Measurements from ENCODE around the gene LRCH3.

Gene LRCH3

GRCh38 chr3:197847866-197848401, 56.9 kb downstream of the LRCH3 start:
- no peak overlapping the region for H3K4me3 ChIP-seq (ENCODE audit: low read depth, low read length)
- TF ChIP-seq CTCF (conservative IDR thresholded peaks at IDR 0.05; ENCODE audit: low read depth, low read length): no peak
- DNase-seq (ENCODE audit: low read depth): peak; percentile 15

- H3K4me3 ChIP-seq (ENCODE audit: low read depth, low read length): no peak overlapping the region
- DNase-seq (ENCODE audit: low read depth): peak; percentile 99
- TF ChIP-seq CTCF (conservative IDR thresholded peaks at IDR 0.05; ENCODE audit: low read depth, low read length): no peak
Observed at GRCh38 chr3:197854596-197855343, 63.7 kb downstream of the LRCH3 start.

- H3K4me3 ChIP-seq (ENCODE audit: low read depth, low read length): no peak overlapping the region
- TF ChIP-seq CTCF (conservative IDR thresholded peaks at IDR 0.05; ENCODE audit: low read depth, low read length): no peak
- peak; percentile 47 for DNase-seq (ENCODE audit: low read depth)
Observed at GRCh38 chr3:197855571-197855970, 64.5 kb downstream of the LRCH3 start.

- no peak overlapping the region for H3K4me3 ChIP-seq (ENCODE audit: low read depth, low read length)
- TF ChIP-seq CTCF (conservative IDR thresholded peaks at IDR 0.05; ENCODE audit: low read depth, low read length): no peak
- DNase-seq (ENCODE audit: low read depth): no peak
Observed at GRCh38 chr3:197856199-197856816, 65.3 kb downstream of the LRCH3 start.

GRCh38 chr3:197858133-197858532, 67.1 kb downstream of the LRCH3 start:
- DNase-seq (ENCODE audit: low read depth): no peak
- no peak overlapping the region for H3K4me3 ChIP-seq (ENCODE audit: low read depth, low read length)
- no peak for TF ChIP-seq CTCF (conservative IDR thresholded peaks at IDR 0.05; ENCODE audit: low read depth, low read length)

- no peak overlapping the region for H3K4me3 ChIP-seq (ENCODE audit: low read depth, low read length)
- TF ChIP-seq CTCF (conservative IDR thresholded peaks at IDR 0.05; ENCODE audit: low read depth, low read length): no peak
- DNase-seq (ENCODE audit: low read depth): no peak
Observed at GRCh38 chr3:197858598-197858997, 67.5 kb downstream of the LRCH3 start.

All from choroid plexus epithelial cell (primary cell).